Parathyroid adenoma (tissue), 2 donors: Measurements from ENCODE around the gene ATP5PF.
"Not testable (repeated sequence)": the region's sequence is repeated elsewhere in the genome, so short reads cannot be mapped to it uniquely, and the experiment has no call there.

Experiments
- H2AFZ ChIP-seq: fragments of 300-600 bp; sonication (generic); one replicate; pipeline ENCODE4 v1.7.0; 2017; ENCODE audit warnings: antibody characterized with exemption, mild to moderate bottlenecking
- H3K27ac ChIP-seq: fragments of 300-600 bp; sonication (generic); one replicate; pipeline ENCODE4 v1.7.0; 2017
- H3K27me3 ChIP-seq: fragments of 300-600 bp; sonication (generic); one replicate; pipeline ENCODE4 v1.7.0; 2017; ENCODE audit warnings: low read length; ENCODE audit not compliant: control insufficient read depth, insufficient read depth
- H3K36me3 ChIP-seq: fragments of 300-600 bp; sonication (generic); one replicate; pipeline ENCODE4 v1.7.0; 2017; ENCODE audit warnings: low read length; ENCODE audit not compliant: control insufficient read depth, insufficient read depth
- H3K4me1 ChIP-seq: fragments of 300-600 bp; sonication (generic); one replicate; pipeline ENCODE4 v1.7.0; 2017; ENCODE audit warnings: control low read depth
- H3K4me2 ChIP-seq: fragments of 300-600 bp; sonication (generic); one replicate; pipeline ENCODE4 v1.7.0; 2017; ENCODE audit warnings: low read length
- H3K4me3 ChIP-seq: fragments of 300-600 bp; sonication (generic); one replicate; pipeline ENCODE4 v1.7.0; 2017; ENCODE audit warnings: low read depth, low read length
- H3K79me2 ChIP-seq: fragments of 300-600 bp; sonication (generic); one replicate; pipeline ENCODE4 v1.7.0; 2017; ENCODE audit warnings: control low read depth
- H3K9ac ChIP-seq: fragments of 300-600 bp; sonication (generic); one replicate; pipeline ENCODE4 v1.7.0; 2017; ENCODE audit warnings: mild to moderate bottlenecking
- H3K9me3 ChIP-seq: fragments of 300-600 bp; sonication (generic); one replicate; pipeline ENCODE4 v1.7.0; 2017; ENCODE audit warnings: low read length; ENCODE audit not compliant: control insufficient read depth
- TF ChIP-seq, protein P1 (sequence below): fragments of 300-600 bp; sonication (generic); IDR thresholded peaks from one replicate; pipeline ENCODE4 v1.7.0; 2017; ENCODE audit warnings: antibody characterized with exemption, mild to moderate bottlenecking
- donor health status: primary hyperparathyroidism.

ATP5PF gene, protein sequence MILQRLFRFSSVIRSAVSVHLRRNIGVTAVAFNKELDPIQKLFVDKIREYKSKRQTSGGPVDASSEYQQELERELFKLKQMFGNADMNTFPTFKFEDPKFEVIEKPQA

DNA sequence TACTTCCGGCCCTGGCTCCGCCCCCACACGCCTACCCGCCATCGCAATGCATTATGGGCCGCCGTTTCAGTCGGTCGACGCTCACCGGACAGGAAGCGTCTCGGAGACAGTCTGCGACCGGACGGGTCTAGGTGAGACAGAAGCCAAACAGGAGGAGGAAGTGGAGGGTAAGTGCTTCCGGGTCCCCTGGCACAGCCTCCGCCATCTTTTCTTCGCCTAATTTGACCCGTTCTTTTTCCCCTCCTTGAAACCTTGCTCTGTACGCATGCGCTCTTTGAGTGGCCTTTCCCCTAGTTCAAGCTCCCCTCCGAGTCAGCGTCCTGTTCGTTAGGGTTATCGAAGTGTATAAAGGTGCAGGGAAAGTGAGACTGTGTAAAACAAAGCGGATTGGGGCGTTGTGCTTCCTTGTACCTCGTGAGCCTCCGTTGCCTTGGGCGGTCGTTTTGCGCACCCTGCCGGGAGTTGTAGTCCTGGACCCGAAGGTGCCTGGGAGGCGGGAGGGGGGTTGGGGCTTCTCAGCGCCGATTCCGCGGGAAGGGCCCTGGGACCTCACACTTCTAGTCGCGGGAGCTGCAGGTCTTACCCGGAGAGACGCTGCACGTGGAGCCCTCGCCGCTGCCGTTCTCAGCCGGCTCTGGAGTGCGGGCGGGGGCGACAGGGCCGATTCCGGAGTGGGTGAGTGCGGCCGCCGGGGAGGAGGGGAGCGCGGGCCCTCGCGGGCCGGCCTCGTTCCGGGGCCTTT, at the start of gene ATP5PF, which contains the start of gene GABPA:
Gene ATP5PF (minus strand): TSS at position 1 of the 742 bp plus-strand sequence. CDS start 5,110 bp downstream, outside the sequence.
Gene GABPA (plus strand): TSS at position 69 of the 742 bp plus-strand sequence. CDS start 6,627 bp downstream, outside the sequence.
- Histone ChIP-seq H3K4me2 (peak within 1 kb of the TSS; percentile 68), H3K79me2 (peaks cover 18% of the 10 kb centered on the region), H3K4me1 (no peaks in the 10 kb centered on the region), H3K9ac (peak within 1 kb of the TSS; percentile 89), H3K9me3 (no peaks in the 10 kb centered on the region), H3K27me3 (no peaks in the 10 kb centered on the region), H2AFZ (peak within 1 kb of the TSS; percentile 97), H3K4me3 (peak within 1 kb of the TSS; percentile 76), H3K36me3 (no peaks in the 10 kb centered on the region), H3K27ac (peak within 1 kb of the TSS; percentile 100)
- TF ChIP-seq, protein P1, sequence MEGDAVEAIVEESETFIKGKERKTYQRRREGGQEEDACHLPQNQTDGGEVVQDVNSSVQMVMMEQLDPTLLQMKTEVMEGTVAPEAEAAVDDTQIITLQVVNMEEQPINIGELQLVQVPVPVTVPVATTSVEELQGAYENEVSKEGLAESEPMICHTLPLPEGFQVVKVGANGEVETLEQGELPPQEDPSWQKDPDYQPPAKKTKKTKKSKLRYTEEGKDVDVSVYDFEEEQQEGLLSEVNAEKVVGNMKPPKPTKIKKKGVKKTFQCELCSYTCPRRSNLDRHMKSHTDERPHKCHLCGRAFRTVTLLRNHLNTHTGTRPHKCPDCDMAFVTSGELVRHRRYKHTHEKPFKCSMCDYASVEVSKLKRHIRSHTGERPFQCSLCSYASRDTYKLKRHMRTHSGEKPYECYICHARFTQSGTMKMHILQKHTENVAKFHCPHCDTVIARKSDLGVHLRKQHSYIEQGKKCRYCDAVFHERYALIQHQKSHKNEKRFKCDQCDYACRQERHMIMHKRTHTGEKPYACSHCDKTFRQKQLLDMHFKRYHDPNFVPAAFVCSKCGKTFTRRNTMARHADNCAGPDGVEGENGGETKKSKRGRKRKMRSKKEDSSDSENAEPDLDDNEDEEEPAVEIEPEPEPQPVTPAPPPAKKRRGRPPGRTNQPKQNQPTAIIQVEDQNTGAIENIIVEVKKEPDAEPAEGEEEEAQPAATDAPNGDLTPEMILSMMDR = peak; percentile 6

DNA sequence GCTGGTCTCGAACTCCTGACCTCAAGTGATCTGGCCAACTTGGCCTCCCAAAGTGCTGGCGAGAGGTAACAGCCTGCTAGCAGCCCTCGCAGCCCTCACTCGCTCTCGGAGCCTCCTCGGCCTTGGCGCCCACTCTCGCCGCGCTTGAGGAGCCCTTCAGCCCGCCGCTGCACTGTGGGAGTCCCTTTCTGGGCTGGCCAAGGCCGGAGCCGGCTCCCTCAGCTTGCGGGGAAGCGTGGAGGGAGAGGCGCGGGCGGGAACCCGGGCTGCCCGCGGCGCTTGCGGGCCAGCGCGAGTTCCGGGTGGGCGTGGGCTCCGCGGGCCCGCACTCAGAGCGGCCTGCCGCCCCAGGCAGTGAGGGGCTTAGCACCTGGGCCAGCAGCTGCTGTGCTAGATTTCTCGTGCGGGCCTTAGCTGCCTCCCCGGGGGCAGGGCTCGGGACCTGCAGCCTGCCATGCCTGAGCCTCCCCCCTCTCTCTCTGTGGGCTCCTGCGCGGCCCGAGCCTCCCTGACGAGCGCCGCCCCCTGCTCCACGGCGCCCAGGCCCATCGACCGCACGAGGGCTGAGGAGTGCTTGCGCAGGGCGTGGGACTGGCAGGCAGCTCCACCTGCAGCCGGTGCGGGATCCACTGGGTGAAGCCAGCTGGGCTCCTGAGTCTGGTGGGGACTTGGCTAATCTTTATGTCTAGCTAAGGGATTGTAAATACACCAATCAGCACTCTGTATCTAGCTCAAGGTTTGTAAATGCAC, 43.6 kb upstream of the ATP5PF start:
- not testable (repeated sequence) for H3K4me3 ChIP-seq, H3K79me2 ChIP-seq, H3K4me2 ChIP-seq, H3K27ac ChIP-seq, H3K9ac ChIP-seq, H3K36me3 ChIP-seq, H3K9me3 ChIP-seq, H3K4me1 ChIP-seq, H3K27me3 ChIP-seq, H2AFZ ChIP-seq

DNA sequence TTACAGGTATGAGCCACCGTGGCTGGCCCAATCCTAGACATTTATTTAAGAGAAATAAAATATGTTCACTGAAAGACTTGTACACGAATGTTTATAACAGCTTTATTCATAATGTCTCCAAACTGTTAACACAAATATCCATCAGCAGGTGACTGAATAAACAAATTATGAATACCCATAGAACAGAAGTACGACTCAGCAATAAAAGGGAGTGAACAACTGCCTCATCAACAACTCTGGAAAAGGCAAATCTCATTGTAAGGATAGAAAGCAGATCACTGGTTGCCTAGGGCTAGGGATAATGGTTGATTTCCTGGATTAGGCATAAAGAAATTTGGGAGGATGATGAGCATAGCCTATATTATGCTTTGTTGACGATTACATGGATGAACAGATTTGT, 41.7 kb upstream of the ATP5PF start:
- Histone ChIP-seq H3K4me1 (no peaks in the 10 kb centered on the region), H2AFZ (no peak overlapping the region), H3K4me3 (no peak overlapping the region), H3K9ac (no peak overlapping the region), H3K27me3 (no peaks in the 10 kb centered on the region), H3K9me3 (no peaks in the 10 kb centered on the region), H3K4me2 (no peak overlapping the region), H3K27ac (no peak overlapping the region), H3K79me2 (no peaks in the 10 kb centered on the region), H3K36me3 (no peaks in the 10 kb centered on the region)
- TF ChIP-seq, protein P1 = no peak

DNA sequence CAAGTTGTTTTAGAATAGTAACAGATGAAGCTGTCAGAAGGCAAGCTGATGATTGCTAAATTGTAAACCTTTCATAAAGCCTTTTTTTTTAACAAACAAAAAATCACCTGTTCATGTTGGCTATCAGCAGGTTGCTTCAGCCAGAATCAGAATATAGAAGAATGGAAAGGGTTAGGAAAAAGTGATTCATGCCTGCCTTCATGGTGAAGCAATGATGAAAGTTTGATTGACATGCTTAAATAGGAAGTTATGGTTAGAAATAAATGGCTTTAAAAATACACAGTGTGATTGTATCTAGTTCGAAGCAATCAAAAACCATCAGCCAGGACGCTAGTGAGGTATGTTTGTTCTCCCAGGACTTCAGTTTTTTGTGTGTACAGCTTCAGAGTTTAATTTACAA, 38.0 kb upstream of the ATP5PF start:
- Histone ChIP-seq H2AFZ (no peak overlapping the region), H3K4me1 (no peaks in the 10 kb centered on the region), H3K36me3 (no peaks in the 10 kb centered on the region), H3K9ac (no peak overlapping the region), H3K27ac (no peak overlapping the region), H3K9me3 (no peaks in the 10 kb centered on the region), H3K4me2 (no peak overlapping the region), H3K4me3 (no peak overlapping the region), H3K79me2 (no peaks in the 10 kb centered on the region), H3K27me3 (no peaks in the 10 kb centered on the region)
- TF ChIP-seq, protein P1 = no peak

DNA sequence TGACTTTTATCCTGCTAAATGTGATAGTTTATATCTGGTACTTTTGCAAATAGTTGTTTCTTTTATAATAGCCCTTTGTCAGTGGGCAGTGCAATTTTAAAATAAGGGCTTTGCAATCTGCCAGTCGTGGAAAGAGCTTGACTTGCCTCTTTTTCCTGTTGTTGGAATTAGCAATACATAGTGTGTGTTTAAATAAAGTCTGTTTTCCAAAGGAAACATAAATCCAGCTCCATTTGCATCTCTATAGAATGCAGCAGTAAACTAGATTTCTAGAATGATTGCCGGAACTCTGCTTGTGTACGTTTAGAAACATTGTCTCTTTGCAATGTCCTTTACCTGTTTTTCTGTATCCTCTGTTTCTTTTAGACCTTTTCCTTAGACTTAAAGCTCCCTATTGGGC, 33.2 kb upstream of the ATP5PF start:
- H2AFZ ChIP-seq = no peak overlapping the region
- no peak overlapping the region for H3K27ac ChIP-seq
- no peaks in the 10 kb centered on the region for H3K9me3 ChIP-seq
- no peaks in the 10 kb centered on the region for H3K27me3 ChIP-seq
- no peak overlapping the region for H3K4me2 ChIP-seq
- no peaks in the 10 kb centered on the region for H3K79me2 ChIP-seq
- H3K36me3 ChIP-seq = no peaks in the 10 kb centered on the region
- TF ChIP-seq, protein P1 = no peak
- H3K4me1 ChIP-seq = no peaks in the 10 kb centered on the region
- H3K4me3 ChIP-seq = no peak overlapping the region
- no peak overlapping the region for H3K9ac ChIP-seq
